ENCODE measurements around the gene CDC42EP5. TPM values are rescaled to one million over a fixed set of nuclear protein-coding genes. Genes with fewer than 3 reads are reported as not detected.

Gene CDC42EP5
- total RNA-seq, 1 experiment from 2014 or later: 9.2 TPM

- peak; percentile 53 for DNase-seq (ENCODE audit: low read depth)
Measured at GRCh38 chr19:54462655-54463530, 10.2 kb downstream of the CDC42EP5 start.

DNA sequence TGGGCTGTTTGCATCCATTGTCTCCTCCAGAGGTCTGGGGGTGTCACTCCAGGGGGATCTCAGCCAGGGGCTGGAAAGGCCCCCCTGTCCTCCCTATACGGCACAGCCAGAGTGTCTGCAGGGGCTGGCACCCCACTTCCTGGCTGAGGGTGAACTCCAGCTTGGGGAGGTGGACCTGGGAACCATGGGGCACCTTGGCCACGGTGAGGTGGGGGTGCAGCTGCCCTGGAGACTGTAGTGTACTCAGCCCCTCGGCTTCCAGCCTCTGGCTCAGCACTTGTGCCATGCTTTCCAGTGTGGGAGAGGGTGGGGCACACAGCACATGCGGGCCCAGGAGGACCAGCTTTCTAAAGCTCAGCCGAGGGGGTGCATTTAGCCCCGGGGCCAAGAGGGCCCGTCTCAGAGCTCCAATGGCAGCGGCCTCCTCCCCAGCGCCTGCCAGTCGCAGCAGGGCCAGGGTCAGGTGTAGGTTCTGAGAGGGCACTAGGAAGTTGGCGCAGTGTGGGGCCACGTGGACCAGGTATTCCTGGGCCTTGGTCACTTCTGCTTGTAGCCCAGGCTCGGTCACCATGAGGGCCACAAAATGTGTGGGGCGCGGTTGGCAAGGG, 10.9 kb downstream of the CDC42EP5 start:
- no peak for DNase-seq (ENCODE audit: low read depth)

GRCh38 chr19:54461613-54462012, 11.5 kb downstream of the CDC42EP5 start:
- no peak for DNase-seq (ENCODE audit: low read depth)

GRCh38 chr19:54461210-54461609, 11.9 kb downstream of the CDC42EP5 start:
- DNase-seq (ENCODE audit: low read depth): no peak

DNA sequence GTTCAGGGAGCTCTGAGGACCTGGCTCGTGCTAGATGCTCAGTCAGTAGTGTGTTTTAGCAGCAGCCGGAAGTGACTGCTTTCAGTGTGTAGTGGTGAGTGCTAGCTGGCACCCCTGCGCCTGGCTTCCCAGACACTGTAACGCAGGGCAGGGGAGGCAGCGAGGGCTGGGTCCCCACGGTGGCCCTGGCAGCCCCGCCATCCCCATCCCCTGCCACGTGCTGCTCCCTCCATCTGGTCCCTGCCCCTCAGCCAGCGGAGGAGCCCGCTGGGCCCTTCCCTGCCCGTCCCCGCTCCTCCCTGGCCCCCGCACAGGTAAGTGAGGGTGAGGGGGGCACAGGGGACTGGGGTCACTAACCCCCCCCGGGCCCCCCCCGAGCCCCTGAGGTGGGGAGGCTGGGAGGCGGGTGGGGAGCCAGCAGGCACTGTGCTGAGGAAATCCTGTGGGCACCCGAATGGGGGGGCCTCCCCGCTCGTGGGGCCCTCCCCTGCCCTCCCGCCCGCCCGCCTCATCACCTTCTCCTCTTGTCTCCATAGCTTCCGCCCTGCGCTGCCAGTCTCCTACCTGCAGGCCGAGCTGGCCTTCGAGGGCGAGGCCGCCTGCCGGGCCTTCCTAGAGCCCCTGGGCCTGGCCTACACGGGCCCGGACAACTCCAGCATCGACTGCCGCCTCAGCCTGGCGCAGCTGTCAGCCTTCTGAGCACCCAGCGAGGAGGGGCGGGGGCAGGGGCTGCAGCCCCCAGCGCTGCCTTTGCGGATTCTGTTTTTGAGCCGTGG, 12.7 kb downstream of the CDC42EP5 start:
- DNase-seq (ENCODE audit: low read depth): no peak

DNA sequence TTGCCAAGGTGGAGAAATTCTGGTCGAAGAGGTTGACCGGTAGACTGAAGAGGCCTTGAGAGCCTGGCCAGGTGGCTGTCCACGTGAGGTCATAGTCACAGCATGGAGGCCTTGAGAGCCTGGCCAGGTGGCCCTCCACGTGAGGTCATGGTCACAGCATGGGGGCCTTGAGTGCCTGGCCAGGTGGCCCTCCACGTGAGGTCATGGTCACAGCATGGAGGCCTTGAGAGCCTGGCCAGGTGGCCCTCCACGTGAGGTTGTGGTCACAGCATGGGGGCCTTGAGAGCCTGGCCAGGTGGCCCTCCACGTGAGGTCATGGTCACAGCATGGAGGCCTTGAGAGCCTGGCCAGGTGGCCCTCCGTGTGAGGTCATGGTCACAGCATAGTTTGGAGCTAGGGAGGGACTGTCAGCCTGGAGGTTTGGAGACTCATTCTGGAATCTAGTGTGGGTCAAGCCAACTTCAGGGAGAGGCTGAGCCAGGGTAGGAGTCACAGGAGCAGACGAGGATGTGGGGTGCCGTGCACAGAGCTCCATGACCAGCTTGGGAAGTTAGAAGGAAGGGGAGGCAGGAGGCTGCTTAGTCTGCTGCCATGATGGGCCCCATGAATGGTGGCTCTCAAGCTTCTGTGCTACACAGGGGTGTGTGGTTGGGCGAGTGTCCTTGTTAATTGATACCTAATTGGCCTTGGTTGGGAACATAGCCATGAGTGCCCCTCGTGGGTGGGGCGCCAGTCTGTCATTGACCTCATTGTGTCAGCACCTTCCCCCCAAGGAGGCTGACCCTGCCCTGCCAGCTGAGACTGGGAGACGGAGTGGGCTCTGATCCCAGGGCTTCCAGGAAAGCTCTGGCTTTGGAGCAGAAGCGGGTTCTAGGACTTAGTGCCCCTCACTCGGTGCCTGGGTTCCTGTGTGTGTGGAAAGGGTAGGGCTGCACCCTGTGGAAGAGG, 13.5 kb downstream of the CDC42EP5 start:
- DNase-seq (ENCODE audit: low read depth): no peak

DNA sequence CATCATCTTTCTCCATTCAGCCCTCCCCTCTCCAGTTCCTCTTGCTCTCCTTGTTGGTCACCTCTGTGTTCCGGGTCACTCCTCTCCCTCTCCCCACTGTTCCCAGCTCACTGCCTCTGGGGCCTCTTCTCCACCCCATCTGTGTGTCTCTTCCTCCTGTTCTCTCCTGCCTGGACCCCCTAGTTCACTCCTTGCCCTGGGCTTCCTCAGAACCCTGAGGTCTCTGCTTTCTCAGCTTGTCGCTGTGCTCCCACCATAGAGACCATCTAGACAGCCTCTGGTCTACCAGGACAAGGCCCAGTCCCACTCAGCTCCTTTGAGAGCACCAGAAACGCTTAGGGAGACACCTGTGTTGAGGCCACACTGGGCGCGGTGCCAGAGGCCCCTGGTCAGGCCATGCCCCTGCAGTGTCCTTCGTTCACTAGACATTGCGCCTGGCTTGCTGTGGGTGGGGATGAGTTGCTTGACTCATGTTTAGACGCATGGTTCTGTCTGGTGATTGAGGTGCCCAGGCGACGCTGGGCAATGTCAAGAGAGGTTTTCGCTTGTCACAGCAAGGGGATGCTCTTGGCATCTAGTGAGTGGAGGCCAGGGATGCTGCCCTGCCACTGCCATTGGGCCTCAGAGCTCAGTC, 14.3 kb downstream of the CDC42EP5 start:
- no peak for DNase-seq (ENCODE audit: low read depth)

GRCh38 chr19:54457773-54458647, 15.1 kb downstream of the CDC42EP5 start:
- DNase-seq (ENCODE audit: low read depth): no peak

DNA sequence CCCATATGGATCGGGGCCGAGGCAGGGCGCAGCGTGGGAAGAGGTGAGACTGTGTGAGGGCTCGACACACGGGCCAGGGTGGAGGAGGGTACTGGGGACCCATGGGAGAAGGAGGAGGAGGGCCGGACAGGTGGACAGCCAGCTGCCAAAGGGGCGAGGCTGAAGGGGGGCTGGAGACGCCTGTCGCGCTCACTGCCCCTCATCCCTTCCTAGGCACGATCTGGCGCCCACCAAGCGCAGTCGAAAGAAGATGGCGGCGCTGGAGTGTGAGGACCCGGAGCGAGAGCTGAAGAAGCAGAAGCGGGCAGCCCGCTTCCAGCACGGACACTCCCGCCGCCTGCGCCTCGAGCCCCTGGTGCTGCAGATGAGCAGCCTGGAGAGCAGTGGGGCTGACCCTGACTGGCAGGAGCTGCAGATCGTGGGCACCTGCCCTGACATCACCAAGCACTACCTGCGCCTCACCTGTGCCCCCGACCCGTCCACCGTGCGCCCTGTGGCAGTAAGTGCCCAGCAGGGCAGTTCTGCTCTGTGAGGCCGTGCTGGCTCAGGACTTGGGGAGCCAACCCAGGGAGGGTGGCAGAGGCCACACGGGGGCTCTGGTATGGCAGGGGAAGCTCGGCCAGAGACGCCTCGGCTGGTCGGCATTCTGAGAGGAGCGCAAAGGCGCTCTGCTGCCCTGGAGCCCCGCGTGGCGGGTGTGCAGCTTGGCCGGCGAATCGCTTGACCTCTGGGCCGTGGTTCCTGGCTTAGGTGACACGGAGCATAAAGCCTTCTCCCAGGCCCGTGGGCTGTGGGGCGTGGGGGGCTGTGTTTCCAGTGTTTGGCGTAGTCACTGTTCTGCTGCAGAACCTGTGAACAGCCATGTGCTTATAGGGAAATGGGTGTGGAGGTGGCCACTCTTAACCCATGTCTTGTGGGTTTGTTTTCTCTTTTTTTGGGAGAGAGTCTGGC, 16.4 kb downstream of the CDC42EP5 start:
- no peak for DNase-seq (ENCODE audit: low read depth)

DNA sequence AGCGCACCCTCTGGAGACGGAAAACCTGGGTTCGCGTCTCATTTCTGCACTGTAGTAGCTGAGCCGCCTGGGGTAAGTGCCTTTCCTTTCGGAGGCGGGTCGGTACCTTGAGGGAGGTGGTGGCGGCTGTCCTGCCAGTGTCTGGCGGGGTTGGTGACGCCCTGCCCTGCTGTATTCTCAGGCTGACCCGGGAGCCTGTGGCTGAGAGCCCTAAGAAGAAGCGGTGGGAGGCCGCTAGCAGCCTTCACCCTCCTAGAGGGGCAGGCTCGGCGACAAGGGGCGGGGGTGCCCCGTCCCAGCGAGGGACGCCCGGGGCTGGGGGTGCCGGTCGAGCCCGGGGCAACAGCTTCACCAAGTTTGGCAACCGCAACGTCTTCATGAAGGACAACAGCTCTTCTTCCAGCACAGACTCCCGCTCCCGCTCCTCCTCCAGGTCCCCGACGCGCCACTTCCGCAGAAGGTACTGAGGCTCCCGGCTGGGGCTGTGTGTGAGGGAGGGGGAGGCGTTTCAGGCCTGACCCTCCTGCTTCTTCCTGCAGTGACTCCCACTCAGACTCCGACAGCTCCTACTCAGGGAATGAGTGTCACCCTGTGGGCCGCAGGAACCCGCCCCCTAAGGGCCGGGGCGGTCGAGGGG, 17.2 kb downstream of the CDC42EP5 start:
- no peak for DNase-seq (ENCODE audit: low read depth)

GRCh38 chr19:54454781-54455675, 18.1 kb downstream of the CDC42EP5 start:
- DNase-seq (ENCODE audit: low read depth): no peak

- DNase-seq (ENCODE audit: low read depth): no peak
Measured at GRCh38 chr19:54453921-54454780, 18.9 kb downstream of the CDC42EP5 start.

DNA sequence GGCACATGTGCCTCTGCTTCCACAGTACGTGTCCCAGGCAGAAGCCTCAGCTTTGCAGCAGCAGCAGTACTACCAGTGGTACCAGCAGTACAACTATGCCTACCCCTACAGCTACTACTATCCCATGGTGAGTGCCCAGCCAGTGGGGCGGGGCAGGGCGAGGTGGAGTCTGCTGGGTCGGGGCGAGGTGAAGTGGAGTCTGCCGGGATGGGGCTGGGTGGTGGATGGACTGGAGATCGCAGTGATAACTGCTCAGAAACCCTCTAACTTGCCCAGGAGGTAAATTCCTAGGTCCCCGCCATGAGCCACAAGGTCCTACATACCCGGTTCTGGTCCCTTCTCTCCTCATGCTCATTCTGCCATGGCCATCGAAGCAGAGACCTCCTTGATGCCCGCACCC, 20.5 kb downstream of the CDC42EP5 start:
- no peak for DNase-seq (ENCODE audit: low read depth)

- DNase-seq (ENCODE audit: low read depth): no peak
Measured at GRCh38 chr19:54451997-54452396, 21.1 kb downstream of the CDC42EP5 start.

- no peak for DNase-seq (ENCODE audit: low read depth)
Measured at GRCh38 chr19:54451331-54451871, 21.7 kb downstream of the CDC42EP5 start.

- DNase-seq (ENCODE audit: low read depth): no peak
Measured at GRCh38 chr19:54449701-54450069, 23.4 kb downstream of the CDC42EP5 start.
